ENCODE results near the gene TNFRSF1A. TPM values are rescaled to one million over a fixed set of nuclear protein-coding genes. Genes with fewer than 3 reads are reported as not detected.
A peak's percentile ranks its signal among the peaks of the same experiment; 100 is the strongest.

The TNFRSF1A gene
- total RNA-seq, 1 experiment from 2014 or later: 103 TPM

DNA sequence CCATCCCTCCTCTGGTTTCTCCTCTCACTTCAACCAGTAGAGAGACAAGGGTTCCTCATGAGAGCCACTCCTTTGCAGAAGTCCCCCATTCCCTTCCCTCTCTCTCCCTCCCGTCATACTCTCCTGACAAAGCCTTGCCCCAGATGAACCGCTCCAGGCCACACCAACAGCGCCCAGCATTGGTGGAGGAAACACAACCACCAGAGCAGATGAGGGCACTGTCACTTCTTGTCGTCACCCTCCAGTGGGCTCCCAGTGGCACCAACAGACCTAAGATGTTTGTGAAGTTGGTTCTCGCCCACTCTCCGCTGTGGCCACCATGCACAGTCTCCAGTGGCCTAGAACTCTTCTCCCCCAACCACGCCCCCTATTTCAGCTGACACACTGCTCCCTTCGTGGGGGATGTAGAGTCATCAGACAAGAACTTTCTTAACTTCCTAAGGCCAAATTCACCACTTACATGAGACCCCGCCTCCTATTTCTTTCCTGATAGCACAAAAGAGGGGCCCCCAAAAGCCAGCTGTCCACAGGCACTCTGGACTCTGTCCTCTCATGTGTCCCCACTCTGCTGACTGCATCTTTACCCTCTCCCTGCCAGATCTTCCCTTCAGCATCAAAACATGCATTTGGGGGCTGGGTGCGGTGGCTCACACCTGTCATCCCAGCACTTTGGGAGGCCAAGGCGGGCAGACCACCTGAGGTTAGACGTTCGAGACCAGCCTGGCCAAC is 60.6 kb downstream of the TNFRSF1A start:
- Mint-ChIP-seq H3K9me3 (ENCODE audit: unreplicated experiment) (no peaks in the 10 kb centered on the region), H3K27me3 (ENCODE audit: insufficient read depth, unreplicated experiment) (no peaks in the 10 kb centered on the region), H3K4me1 (ENCODE audit: insufficient read depth, unreplicated experiment) (peaks cover 50% of the 10 kb centered on the region), H3K4me3 (ENCODE audit: unreplicated experiment) (no peak overlapping the region), H3K27ac (ENCODE audit: low read depth, unreplicated experiment) (peak overlapping the region; percentile 89), H3K36me3 (ENCODE audit: insufficient read depth, unreplicated experiment) (peaks cover 7% of the 10 kb centered on the region)
- TF ChIP-seq, protein P1, sequence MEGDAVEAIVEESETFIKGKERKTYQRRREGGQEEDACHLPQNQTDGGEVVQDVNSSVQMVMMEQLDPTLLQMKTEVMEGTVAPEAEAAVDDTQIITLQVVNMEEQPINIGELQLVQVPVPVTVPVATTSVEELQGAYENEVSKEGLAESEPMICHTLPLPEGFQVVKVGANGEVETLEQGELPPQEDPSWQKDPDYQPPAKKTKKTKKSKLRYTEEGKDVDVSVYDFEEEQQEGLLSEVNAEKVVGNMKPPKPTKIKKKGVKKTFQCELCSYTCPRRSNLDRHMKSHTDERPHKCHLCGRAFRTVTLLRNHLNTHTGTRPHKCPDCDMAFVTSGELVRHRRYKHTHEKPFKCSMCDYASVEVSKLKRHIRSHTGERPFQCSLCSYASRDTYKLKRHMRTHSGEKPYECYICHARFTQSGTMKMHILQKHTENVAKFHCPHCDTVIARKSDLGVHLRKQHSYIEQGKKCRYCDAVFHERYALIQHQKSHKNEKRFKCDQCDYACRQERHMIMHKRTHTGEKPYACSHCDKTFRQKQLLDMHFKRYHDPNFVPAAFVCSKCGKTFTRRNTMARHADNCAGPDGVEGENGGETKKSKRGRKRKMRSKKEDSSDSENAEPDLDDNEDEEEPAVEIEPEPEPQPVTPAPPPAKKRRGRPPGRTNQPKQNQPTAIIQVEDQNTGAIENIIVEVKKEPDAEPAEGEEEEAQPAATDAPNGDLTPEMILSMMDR (IDR thresholded peaks at IDR 0.05; ENCODE audit: unreplicated experiment): no peak
- ChIA-PET CTCF (interaction anchor here (1.0 to 8.9 kb wide), 5 partner anchors 15 to 317 kb away, joined by 3 to 209 read pairs (median 7); partner anchors contain the start of gene CD9), POLR2A (interaction anchor here (1.2 kb wide), 1 partner anchor 85 kb away, joined by 3 read pairs; no protein-coding TSS in a partner anchor)
- intact Hi-C loops (cut with micrococcal nuclease): loop anchor here (10.0 kb wide), 1 partner anchor 186 kb away; no protein-coding TSS in a partner anchor
- no peak for DNase-seq (ENCODE audit: unreplicated experiment)
- no TSS peak for BruUV-seq (replicated peaks)

DNA sequence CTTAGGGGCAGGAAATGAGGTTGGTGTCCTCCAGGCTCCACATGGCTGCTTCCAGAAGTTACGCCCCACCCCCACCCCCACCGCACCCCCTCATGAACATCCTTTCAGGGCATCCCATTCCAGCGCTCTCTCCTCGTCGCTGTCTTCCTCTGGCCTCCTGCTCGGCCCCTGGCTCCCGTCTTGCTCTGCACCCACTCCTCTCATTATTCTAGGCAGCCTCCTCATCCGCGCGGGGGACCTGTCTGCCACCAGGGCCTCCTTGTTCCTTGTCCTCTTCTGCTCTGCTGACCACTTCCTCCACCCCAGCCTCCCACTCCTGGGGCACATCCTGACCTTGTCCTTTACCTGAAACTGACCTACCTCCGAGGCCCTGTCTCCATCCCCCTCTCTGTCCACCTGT is 61.2 kb downstream of the TNFRSF1A start:
- intact Hi-C loops (cut with micrococcal nuclease): loop anchor here (1.0 to 10.0 kb wide), 2 partner anchors 186 to 217 kb away; no protein-coding TSS in a partner anchor
- no peak overlapping the region for H3K4me3 Mint-ChIP-seq (ENCODE audit: unreplicated experiment)
- H3K4me1 Mint-ChIP-seq (ENCODE audit: insufficient read depth, unreplicated experiment): peaks cover 45% of the 10 kb centered on the region
- H3K9me3 Mint-ChIP-seq (ENCODE audit: unreplicated experiment): no peaks in the 10 kb centered on the region
- TF ChIP-seq, protein P1 (IDR thresholded peaks at IDR 0.05; ENCODE audit: unreplicated experiment): no peak
- DNase-seq (ENCODE audit: unreplicated experiment): no peak
- H3K27me3 Mint-ChIP-seq (ENCODE audit: insufficient read depth, unreplicated experiment): no peaks in the 10 kb centered on the region
- ChIA-PET CTCF (interaction anchor here (0.8 to 10.1 kb wide), 7 partner anchors 60 to 226 kb away, joined by 4 to 369 read pairs (median 9); partner anchors contain the start of gene CD9), POLR2A (interaction anchor here (0.7 to 11.1 kb wide), 13 partner anchors 7 to 222 kb away, joined by 3 to 480 read pairs (median 8); partner anchors contain the start of genes CD9 and SCNN1A)
- no TSS peak for BruUV-seq (replicated peaks)
- H3K27ac Mint-ChIP-seq (ENCODE audit: low read depth, unreplicated experiment): peak overlapping the region; percentile 89
- peaks cover 7% of the 10 kb centered on the region for H3K36me3 Mint-ChIP-seq (ENCODE audit: insufficient read depth, unreplicated experiment)

DNA sequence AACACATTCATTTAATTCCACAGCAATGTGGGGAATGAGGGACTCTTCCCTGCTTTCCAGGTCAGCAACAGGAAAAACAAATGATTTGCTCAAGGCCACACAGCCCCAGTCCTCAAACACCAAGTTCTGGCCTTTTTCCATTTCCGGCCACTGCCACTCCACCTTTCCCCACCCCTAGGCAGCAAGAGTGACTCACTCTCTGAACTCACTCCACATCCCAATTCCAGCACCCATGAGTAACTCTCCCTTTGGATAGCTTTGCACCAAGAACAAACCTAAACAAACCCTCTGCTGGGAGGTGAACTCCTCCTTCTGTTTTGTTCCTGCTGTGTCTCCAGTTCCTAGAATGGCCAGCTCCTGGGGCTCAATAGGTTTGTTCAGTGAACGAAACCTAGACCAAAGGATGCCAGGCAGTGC is 61.8 kb downstream of the TNFRSF1A start:
- peaks cover 7% of the 10 kb centered on the region for H3K36me3 Mint-ChIP-seq (ENCODE audit: insufficient read depth, unreplicated experiment)
- intact Hi-C loops (cut with micrococcal nuclease): loop anchor here (1.0 to 10.0 kb wide), 2 partner anchors 185 to 217 kb away; no protein-coding TSS in a partner anchor
- peak overlapping the region; percentile 89 for H3K27ac Mint-ChIP-seq (ENCODE audit: low read depth, unreplicated experiment)
- peak overlapping the region; percentile 31 for H3K4me3 Mint-ChIP-seq (ENCODE audit: unreplicated experiment)
- H3K27me3 Mint-ChIP-seq (ENCODE audit: insufficient read depth, unreplicated experiment): no peaks in the 10 kb centered on the region
- BruUV-seq (replicated peaks): no TSS peak
- ChIA-PET POLR2A (interaction anchor here (0.6 to 11.1 kb wide), 19 partner anchors 7 to 1256 kb away, joined by 3 to 480 read pairs (median 5); partner anchors contain the start of genes CD9, GAPDH, SCNN1A and TNFRSF1A), CTCF (interaction anchor here (0.8 to 10.1 kb wide), 20 partner anchors 30 to 292 kb away, joined by 3 to 369 read pairs (median 6); partner anchors contain the start of gene CD9)
- TF ChIP-seq, protein P1 (IDR thresholded peaks at IDR 0.05; ENCODE audit: unreplicated experiment): no peak
- no peaks in the 10 kb centered on the region for H3K9me3 Mint-ChIP-seq (ENCODE audit: unreplicated experiment)
- peaks cover 42% of the 10 kb centered on the region for H3K4me1 Mint-ChIP-seq (ENCODE audit: insufficient read depth, unreplicated experiment)
- peak; percentile 98 for DNase-seq (ENCODE audit: unreplicated experiment)

DNA sequence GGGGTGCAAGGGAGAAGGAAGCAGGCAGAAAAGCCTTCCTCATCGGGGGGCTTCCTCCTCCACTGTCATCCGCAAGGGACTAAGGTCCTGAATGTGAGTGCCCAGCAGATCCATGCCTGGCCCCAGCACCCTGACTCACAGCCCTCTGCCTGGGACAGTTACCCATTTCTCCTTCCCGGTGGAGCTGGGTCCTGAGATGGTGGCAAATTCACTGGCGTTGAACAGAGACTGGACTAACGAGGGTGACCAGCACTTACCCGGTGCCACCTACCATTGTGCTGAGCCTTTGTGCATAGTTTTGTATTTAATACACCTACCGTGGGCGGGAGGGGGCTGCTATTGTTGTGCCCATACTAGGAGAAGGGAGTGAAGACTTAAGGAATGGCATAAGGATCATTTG is 62.2 kb downstream of the TNFRSF1A start:
- no peak for DNase-seq (ENCODE audit: unreplicated experiment)
- Mint-ChIP-seq H3K4me1 (ENCODE audit: insufficient read depth, unreplicated experiment) (peaks cover 43% of the 10 kb centered on the region), H3K27me3 (ENCODE audit: insufficient read depth, unreplicated experiment) (no peaks in the 10 kb centered on the region), H3K4me3 (ENCODE audit: unreplicated experiment) (peak overlapping the region; percentile 31), H3K9me3 (ENCODE audit: unreplicated experiment) (no peaks in the 10 kb centered on the region), H3K36me3 (ENCODE audit: insufficient read depth, unreplicated experiment) (peaks cover 7% of the 10 kb centered on the region), H3K27ac (ENCODE audit: low read depth, unreplicated experiment) (peak overlapping the region; percentile 89)
- TF ChIP-seq, protein P1 (IDR thresholded peaks at IDR 0.05; ENCODE audit: unreplicated experiment): no peak
- intact Hi-C loops (cut with micrococcal nuclease): loop anchor here (1.0 to 10.0 kb wide), 2 partner anchors 185 to 216 kb away; no protein-coding TSS in a partner anchor
- POLR2A ChIA-PET: interaction anchor here (0.6 to 11.1 kb wide), 19 partner anchors 8 to 1256 kb away, joined by 3 to 480 read pairs (median 5); partner anchors contain the start of genes CD9, GAPDH, SCNN1A and TNFRSF1A
- CTCF ChIA-PET: interaction anchor here (0.6 to 10.1 kb wide), 27 partner anchors 8 to 291 kb away, joined by 3 to 369 read pairs (median 6); partner anchors contain the start of gene CD9
- no TSS peak for BruUV-seq (replicated peaks)
